Body of pancreas (tissue), 4 donors: Measurements from ENCODE around the gene SPATA25.

Experiments
- CTCF ChIP-seq, 7 experiments: fragments of 450-650 bp in 4 of 7; fragments of 200-600 bp in 3 of 7; sonication (generic) in 3 of 7; IDR thresholded peaks; one replicate each; pipeline ENCODE4 v1.5.1; 2016 to 2019; ENCODE audit warnings: antibody characterized with exemption in 7 of 7
- POLR2A ChIP-seq, 3 donors: fragments of 450-650 bp; IDR thresholded peaks; one replicate each; pipeline ENCODE4 v1.6.1; 2016; ENCODE audit warnings: antibody characterized with exemption in 3 of 3, mild to moderate bottlenecking in 2 of 3

- no peak for TF ChIP-seq CTCF (IDR thresholded peaks at IDR 0.05)
- TF ChIP-seq POLR2A (IDR thresholded peaks at IDR 0.05), result no peak
Observed at GRCh38 chr20:45843506-45843905, 43.9 kb downstream of the SPATA25 start.
